NT2/D1 (cell line): Measurements from ENCODE around the gene PAQR4.

Experiments used
- SUZ12 ChIP-seq: IDR thresholded peaks from 2 replicates; pipeline ENCODE4 v1.6.1; 2011; ENCODE audit not compliant: insufficient read length, insufficient read depth; ENCODE audit errors: extremely low read depth
- YY1 ChIP-seq: IDR thresholded peaks from 2 replicates; pipeline ENCODE4 v1.6.1; 2011; ENCODE audit not compliant: insufficient read length, insufficient read depth

DNA sequence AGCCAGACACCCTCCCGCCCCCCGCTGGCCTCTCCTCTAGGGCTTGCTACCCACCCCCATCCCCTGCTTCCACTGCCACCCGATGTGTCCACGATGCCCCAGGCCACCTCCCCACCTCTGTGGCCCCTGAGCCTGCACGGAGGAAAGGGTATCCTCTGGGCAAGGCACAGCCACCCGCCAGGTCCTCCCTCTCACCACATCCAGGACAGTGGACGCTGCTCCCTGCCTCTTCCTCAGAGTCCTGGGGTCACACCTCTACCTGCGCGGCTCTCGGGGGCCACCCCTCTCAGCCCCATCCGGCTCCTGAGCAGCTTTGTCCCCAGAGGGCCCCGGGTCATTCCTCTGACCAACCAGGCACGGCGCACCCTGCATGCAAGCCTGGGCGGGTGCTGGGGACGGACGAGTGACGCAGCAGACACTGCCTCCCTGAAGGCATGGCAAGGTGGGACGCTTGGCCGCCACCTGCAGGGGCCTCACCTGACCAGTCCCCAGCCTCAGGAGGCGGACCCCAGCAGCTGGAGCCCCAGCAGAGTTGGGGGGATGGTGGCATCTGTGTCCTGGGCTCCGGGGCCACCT lies 32.6 kb upstream of the PAQR4 start:
- TF ChIP-seq SUZ12 (no peak), YY1 (no peak)
